Stimulated activated naive CD8-positive, alpha-beta T cell treated with anti-CD3 and anti-CD28 coated beads, Interleukin-15, Interleukin-2, amounts not matched to agents 100 ng/mL and 50 ng/mL, for 24 hours (primary cell): Measurements from ENCODE around the gene SORCS2.
A peak's percentile ranks its signal among the peaks of the same experiment; 100 is the strongest.

Experiments used
- H3K27ac Mint-ChIP-seq: one replicate; pipeline ENCODE4 v1.8.0; 2021; ENCODE audit warnings: mild to moderate bottlenecking, mixed read lengths
- H3K27me3 Mint-ChIP-seq: one replicate; pipeline ENCODE4 v1.8.0; 2021; ENCODE audit warnings: mixed read lengths
- H3K36me3 Mint-ChIP-seq: one replicate; pipeline ENCODE4 v1.8.0; 2021; ENCODE audit warnings: low read depth, mixed read lengths
- H3K4me1 Mint-ChIP-seq: one replicate; pipeline ENCODE4 v1.8.0; 2021; ENCODE audit warnings: low read depth, mixed read lengths
- H3K4me3 Mint-ChIP-seq: one replicate; pipeline ENCODE4 v1.8.0; 2021; ENCODE audit warnings: mild to moderate bottlenecking, mixed read lengths
- H3K9me3 Mint-ChIP-seq: one replicate; pipeline ENCODE4 v1.8.0; 2021; ENCODE audit warnings: mixed read lengths

Gene SORCS2

GRCh38 chr4:7769396-7770223 lies 577.3 kb downstream of the SORCS2 start:
- Mint-ChIP-seq H3K4me1 (peaks cover 20% of the 10 kb centered on the region), H3K36me3 (peaks cover 9% of the 10 kb centered on the region), H3K27ac (no peak overlapping the region), H3K4me3 (no peak overlapping the region), H3K9me3 (no peaks in the 10 kb centered on the region), H3K27me3 (no peaks in the 10 kb centered on the region)

GRCh38 chr4:7770224-7771050 lies 578.1 kb downstream of the SORCS2 start:
- Mint-ChIP-seq H3K4me3 (no peak overlapping the region), H3K4me1 (peaks cover 20% of the 10 kb centered on the region), H3K27ac (peak overlapping the region; percentile 27), H3K9me3 (no peaks in the 10 kb centered on the region), H3K27me3 (no peaks in the 10 kb centered on the region), H3K36me3 (peaks cover 9% of the 10 kb centered on the region)

DNA sequence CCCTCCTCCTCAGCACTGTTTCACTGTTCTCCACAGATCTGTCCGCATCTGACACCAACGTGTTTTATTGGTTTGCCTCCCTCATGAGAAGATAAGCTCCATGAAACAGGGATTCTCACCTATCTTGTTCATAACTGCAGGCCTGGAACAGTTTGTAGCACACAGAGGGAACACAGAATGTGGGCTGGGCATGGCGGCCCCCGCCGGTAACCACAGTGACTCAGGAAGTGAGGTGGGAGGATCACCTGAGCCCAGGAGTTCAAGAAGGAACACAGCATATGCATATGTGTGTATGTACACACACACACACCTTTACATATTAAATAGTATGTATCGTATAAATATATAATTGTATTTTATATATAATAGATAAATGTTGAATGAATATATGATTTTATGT lies 578.7 kb downstream of the SORCS2 start:
- Mint-ChIP-seq H3K4me3 (no peak overlapping the region), H3K27me3 (no peaks in the 10 kb centered on the region), H3K4me1 (peaks cover 20% of the 10 kb centered on the region), H3K9me3 (no peaks in the 10 kb centered on the region), H3K36me3 (peaks cover 9% of the 10 kb centered on the region), H3K27ac (no peak overlapping the region)

- Mint-ChIP-seq H3K36me3 (peaks cover 9% of the 10 kb centered on the region), H3K27me3 (no peaks in the 10 kb centered on the region), H3K4me1 (peaks cover 20% of the 10 kb centered on the region), H3K9me3 (no peaks in the 10 kb centered on the region), H3K27ac (no peak overlapping the region), H3K4me3 (no peak overlapping the region)
These were observed 579.5 kb downstream of the SORCS2 start for GRCh38 chr4:7771541-7772507.

DNA sequence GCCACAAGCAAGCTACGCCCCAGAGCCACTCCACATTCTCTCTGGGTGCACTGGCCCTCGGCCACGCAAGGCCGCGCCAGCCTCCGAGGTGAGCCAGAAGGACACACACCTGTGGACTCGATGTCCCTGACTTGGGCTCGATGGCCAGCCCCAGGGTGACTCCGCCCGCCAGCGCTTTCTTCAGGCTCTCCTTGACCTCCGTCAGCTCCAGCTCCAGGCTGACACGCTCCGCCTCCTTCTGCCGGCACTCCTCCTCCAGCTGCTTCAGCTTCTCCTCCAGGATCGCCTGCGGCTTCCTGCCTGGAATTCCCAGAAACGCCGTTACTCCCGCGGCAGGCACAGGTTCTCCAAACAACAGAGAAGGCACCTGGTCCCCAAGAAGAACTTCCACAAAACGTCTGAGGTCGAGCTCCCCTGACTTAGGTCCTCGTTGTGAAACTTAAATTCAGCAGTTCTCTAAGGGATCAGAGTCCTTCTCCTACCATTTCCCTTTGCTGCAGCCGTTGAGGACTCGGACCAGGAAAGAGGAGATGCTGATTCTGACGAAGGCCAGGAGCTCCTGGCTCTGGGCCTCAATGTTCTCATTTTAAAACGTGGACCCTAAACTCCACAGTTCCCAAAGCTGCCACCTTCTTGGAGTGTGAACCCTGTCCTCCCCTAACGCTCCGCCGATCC lies 580.5 kb downstream of the SORCS2 start:
- Mint-ChIP-seq H3K27me3 (no peaks in the 10 kb centered on the region), H3K4me1 (peaks cover 20% of the 10 kb centered on the region), H3K4me3 (no peak overlapping the region), H3K9me3 (no peaks in the 10 kb centered on the region), H3K36me3 (peaks cover 12% of the 10 kb centered on the region), H3K27ac (no peak overlapping the region)

DNA sequence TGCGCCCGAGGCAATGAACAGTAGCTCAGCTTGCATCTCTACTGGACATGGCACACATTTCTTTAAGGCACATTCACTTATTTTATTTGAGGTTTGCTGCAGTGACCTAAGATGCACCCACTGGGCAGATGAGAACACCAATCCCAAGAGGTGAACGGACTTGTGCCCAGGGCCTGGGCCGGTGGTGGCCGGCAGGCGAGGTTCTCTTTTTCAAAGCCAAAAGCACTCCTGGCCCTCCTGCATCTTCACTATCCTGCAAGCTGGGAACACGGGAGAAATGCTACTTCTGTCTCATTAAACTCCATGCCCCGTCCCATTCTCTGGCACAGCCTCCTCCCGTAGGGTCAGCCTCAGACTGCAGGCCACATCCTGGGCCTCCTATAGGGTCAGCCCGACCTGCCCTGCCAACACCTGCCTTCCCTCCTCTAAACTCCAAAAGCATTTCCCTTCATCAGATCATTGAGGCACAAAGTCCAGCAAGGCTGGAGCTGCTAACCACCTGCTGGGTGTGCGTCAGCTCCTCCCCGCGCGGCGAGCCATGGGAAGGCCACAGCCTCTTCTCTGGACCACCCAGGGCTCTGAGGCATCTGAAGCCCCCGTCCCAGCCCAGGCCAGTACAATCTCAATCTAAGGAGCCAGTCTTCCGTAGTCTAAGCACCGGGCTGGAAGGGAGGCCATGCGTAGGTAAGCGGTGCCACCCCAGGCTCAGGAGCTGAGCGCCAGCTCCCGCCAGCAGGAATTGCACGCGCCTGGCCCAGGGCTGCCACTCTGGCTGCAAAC lies 581.3 kb downstream of the SORCS2 start:
- Mint-ChIP-seq H3K9me3 (no peaks in the 10 kb centered on the region), H3K4me3 (no peak overlapping the region), H3K36me3 (peaks cover 20% of the 10 kb centered on the region), H3K27me3 (no peaks in the 10 kb centered on the region), H3K4me1 (peaks cover 20% of the 10 kb centered on the region), H3K27ac (no peak overlapping the region)

GRCh38 chr4:7774301-7775294 lies 582.3 kb downstream of the SORCS2 start:
- Mint-ChIP-seq H3K36me3 (peaks cover 22% of the 10 kb centered on the region), H3K27me3 (no peaks in the 10 kb centered on the region), H3K4me3 (no peak overlapping the region), H3K4me1 (peaks cover 28% of the 10 kb centered on the region), H3K27ac (no peak overlapping the region), H3K9me3 (no peaks in the 10 kb centered on the region)

DNA sequence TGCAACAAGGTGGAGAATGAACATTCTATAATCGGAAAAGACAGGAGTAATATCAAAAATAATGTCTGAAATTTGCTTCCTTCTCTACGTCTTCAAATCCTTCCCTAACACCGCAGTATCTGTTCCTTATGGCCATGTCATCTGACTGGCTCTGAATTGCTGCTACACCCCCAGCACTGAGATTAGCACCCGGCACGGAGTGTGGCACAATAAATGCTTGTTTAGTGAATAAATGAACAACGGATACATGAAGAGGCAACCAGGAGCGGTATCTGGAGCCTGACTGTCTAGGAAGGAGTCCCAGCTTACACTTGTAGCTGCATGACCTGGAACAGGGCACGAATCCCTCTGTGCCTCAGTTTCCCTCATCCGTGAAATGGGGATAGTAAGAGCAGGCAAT lies 583.1 kb downstream of the SORCS2 start:
- H3K4me3 Mint-ChIP-seq, result no peak overlapping the region
- peaks cover 26% of the 10 kb centered on the region for H3K36me3 Mint-ChIP-seq
- no peaks in the 10 kb centered on the region for H3K27me3 Mint-ChIP-seq
- H3K9me3 Mint-ChIP-seq, result no peaks in the 10 kb centered on the region
- peaks cover 26% of the 10 kb centered on the region for H3K4me1 Mint-ChIP-seq
- H3K27ac Mint-ChIP-seq, result no peak overlapping the region

DNA sequence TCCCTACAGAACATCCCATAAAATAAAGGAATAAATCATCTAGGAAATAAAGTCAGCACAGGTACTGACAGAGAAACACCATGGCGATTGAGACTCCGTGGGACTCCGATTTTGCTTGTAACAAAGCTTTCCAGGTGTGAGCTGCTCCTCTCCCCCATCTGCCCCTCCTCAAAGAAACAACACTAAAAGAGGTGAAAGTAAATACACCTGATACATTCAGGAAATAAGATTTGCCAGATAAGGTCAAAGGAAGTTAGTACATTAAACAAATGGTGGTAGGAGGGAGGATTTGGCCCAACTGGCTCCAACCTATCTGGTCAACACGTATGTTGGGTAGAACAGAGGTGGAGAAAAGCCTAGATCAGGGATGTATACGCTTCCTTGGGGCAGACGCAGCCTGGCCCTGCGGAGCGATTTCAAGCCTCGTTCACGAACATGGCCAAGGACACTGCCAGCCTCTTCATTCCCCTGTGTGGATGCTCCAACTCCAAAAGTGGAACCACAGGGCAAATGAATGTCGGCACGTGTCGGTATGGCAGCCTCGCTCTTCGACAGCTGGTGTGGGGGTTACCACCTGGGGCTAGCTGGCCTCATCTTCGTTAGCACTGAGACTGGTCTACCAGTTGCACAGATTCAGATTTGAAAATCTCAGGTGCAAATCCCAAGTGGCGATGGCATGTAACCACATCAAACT lies 584.8 kb downstream of the SORCS2 start:
- no peaks in the 10 kb centered on the region for H3K27me3 Mint-ChIP-seq
- H3K4me3 Mint-ChIP-seq, result no peak overlapping the region
- H3K4me1 Mint-ChIP-seq, result peaks cover 29% of the 10 kb centered on the region
- H3K27ac Mint-ChIP-seq, result no peak overlapping the region
- no peaks in the 10 kb centered on the region for H3K9me3 Mint-ChIP-seq
- H3K36me3 Mint-ChIP-seq, result peaks cover 30% of the 10 kb centered on the region

DNA sequence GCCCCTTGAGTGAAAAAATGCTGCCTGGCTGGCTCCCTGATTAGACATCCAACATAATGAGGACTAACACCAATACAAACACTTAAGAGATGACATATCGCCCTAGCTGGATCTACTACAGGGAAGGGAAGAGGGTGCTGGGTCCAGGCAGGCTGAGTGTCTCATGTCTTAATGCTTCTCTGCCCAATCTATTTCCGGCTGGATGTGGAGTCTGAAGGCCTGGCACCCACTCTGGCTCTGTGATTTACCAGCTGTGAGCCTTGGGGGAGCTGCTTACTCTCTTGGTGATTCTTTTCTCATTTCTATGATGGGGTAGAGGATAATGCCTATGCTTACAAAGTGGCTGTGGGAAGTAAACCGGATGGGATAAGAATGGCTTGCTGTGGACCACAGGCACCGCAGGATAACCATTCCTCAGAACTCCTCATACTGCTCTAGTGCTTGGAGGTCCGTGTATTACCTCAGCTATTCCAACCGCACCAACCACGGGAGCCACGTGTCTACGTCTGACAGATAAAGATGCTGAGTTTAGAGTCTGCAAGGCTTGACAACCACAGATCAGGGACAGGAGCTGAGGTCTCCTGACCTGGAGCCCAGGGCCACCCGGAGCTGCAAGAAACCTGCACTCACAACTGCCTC lies 585.7 kb downstream of the SORCS2 start:
- no peaks in the 10 kb centered on the region for H3K9me3 Mint-ChIP-seq
- H3K4me1 Mint-ChIP-seq, result peaks cover 32% of the 10 kb centered on the region
- H3K27me3 Mint-ChIP-seq, result no peaks in the 10 kb centered on the region
- H3K4me3 Mint-ChIP-seq, result no peak overlapping the region
- peaks cover 28% of the 10 kb centered on the region for H3K36me3 Mint-ChIP-seq
- H3K27ac Mint-ChIP-seq, result no peak overlapping the region

- no peaks in the 10 kb centered on the region for H3K9me3 Mint-ChIP-seq
- H3K27ac Mint-ChIP-seq, result no peak overlapping the region
- no peaks in the 10 kb centered on the region for H3K27me3 Mint-ChIP-seq
- H3K4me1 Mint-ChIP-seq, result peaks cover 35% of the 10 kb centered on the region
- H3K36me3 Mint-ChIP-seq, result peaks cover 21% of the 10 kb centered on the region
- no peak overlapping the region for H3K4me3 Mint-ChIP-seq
These were observed 586.4 kb downstream of the SORCS2 start for GRCh38 chr4:7778510-7779431.
